IMR-90 (cell line): ENCODE data around the gene FHAD1. TPM values are rescaled to one million over a fixed set of nuclear protein-coding genes. Genes with fewer than 3 reads are reported as not detected.

Experiments used
- ATAC-seq: fragments of 200-7000 bp; cut with Tn5 transposase; 2 replicates; pipeline ENCODE4 v1.9.1; 2020; ENCODE audit warnings: low read depth, mild to moderate bottlenecking, moderate library complexity
- BruUV-seq: library from RNA; stranded (reverse); fragments of 400-500 nt; replicated peaks from 2 replicates; lab custom pipeline; 2021; lab: Mats Ljungman, UMichigan
- CTCF ChIA-PET: fragments of 300-600 bp; formaldehyde crosslinking; extraction: SDS; loops from one replicate; lab custom pipeline; 2021; ENCODE audit warnings: antibody characterized with exemption; lab: Yijun Ruan, JAX
- POLR2A ChIA-PET: fragments of 300-600 bp; sonication (Branson Sonifier 250); formaldehyde crosslinking; loops from one replicate; lab custom pipeline; 2022; ENCODE audit warnings: antibody characterized with exemption; ENCODE audit not compliant: unreplicated experiment; lab: Charles Lee
- DNase-seq: peaks from one replicate; pipeline ENCODE4 v3.0.0; 2013
- H2AFZ ChIP-seq: replicated peaks from 2 replicates; pipeline ENCODE3; 2013; ENCODE audit warnings: low read length, mild to moderate bottlenecking; ENCODE audit not compliant: poor library complexity
- H2AK5ac ChIP-seq: 2 replicates; pipeline ENCODE4 v1.6.1; 2013; ENCODE audit warnings: low read depth, low read length, inconsistent platforms
- H2AK9ac ChIP-seq: replicated peaks from 2 replicates; pipeline ENCODE3; 2013; ENCODE audit warnings: mild to moderate bottlenecking, low read depth, low read length, moderate library complexity; ENCODE audit not compliant: poor library complexity
- H2BK120ac ChIP-seq: 2 replicates; pipeline ENCODE4 v1.6.1; 2013; ENCODE audit warnings: low read depth, low read length, inconsistent platforms
- H2BK15ac ChIP-seq: 3 replicates; pipeline ENCODE4 v1.6.1; 2013; ENCODE audit warnings: low read depth, low read length, inconsistent platforms
- H2BK20ac ChIP-seq: 2 replicates; pipeline ENCODE4 v1.6.1; 2013; ENCODE audit warnings: low read depth, mild to moderate bottlenecking, inconsistent platforms, low read length, moderate library complexity
- H2BK5ac ChIP-seq: 2 replicates; pipeline ENCODE4 v1.6.1; 2013; ENCODE audit warnings: mild to moderate bottlenecking, low read depth, low read length, inconsistent platforms; ENCODE audit not compliant: poor library complexity, severe bottlenecking
- H3K14ac ChIP-seq: replicated peaks from 2 replicates; pipeline ENCODE4 v1.6.1; 2013; ENCODE audit warnings: low read depth, low read length, inconsistent platforms
- H3K18ac ChIP-seq: 2 replicates; pipeline ENCODE4 v1.6.1; 2013; ENCODE audit warnings: low read depth, low read length, control low read depth
- H3K23ac ChIP-seq: 2 replicates; pipeline ENCODE4 v1.6.1; 2013; ENCODE audit warnings: low read depth, low read length, inconsistent platforms
- H3K27ac ChIP-seq: 2 replicates; pipeline ENCODE4 v1.5.1; 2013; ENCODE audit warnings: mild to moderate bottlenecking, control low read depth, low read length; ENCODE audit not compliant: insufficient read depth
- H3K27me3 ChIP-seq: 2 replicates; pipeline ENCODE4 v1.6.1; 2013; ENCODE audit warnings: low read length; ENCODE audit not compliant: control insufficient read depth, insufficient read depth
- H3K36me3 ChIP-seq: 2 replicates; pipeline ENCODE4 v1.6.1; 2013; ENCODE audit warnings: low read length, mixed read lengths; ENCODE audit not compliant: control insufficient read depth, insufficient read depth
- H3K4ac ChIP-seq: 2 replicates; pipeline ENCODE4 v1.6.1; 2013; ENCODE audit warnings: low read depth, low read length, inconsistent platforms
- H3K4me1 ChIP-seq: 2 replicates; pipeline ENCODE4 v1.6.1; 2013; ENCODE audit warnings: low read length, mixed read lengths; ENCODE audit not compliant: control insufficient read depth, insufficient read depth
- H3K4me2 ChIP-seq: 2 replicates; pipeline ENCODE4 v1.6.1; 2013; ENCODE audit warnings: low read depth, mild to moderate bottlenecking, control low read depth, low read length, moderate library complexity
- H3K4me3 ChIP-seq: 2 replicates; pipeline ENCODE4 v1.5.1; 2013; ENCODE audit warnings: low read depth, mild to moderate bottlenecking, control low read depth, low read length, moderate library complexity; ENCODE audit not compliant: insufficient read depth
- H3K56ac ChIP-seq: 2 replicates; pipeline ENCODE4 v1.6.1; 2013; ENCODE audit warnings: low read length, inconsistent platforms; ENCODE audit not compliant: insufficient read depth; ENCODE audit errors: extremely low read depth
- H3K79me1 ChIP-seq, 2 experiments: 2 replicates each; pipeline ENCODE4 v1.6.1; 2013; ENCODE audit warnings: low read length in 2 of 2, inconsistent platforms in 1 of 2, low read depth in 1 of 2
- H3K9ac ChIP-seq: 2 replicates; pipeline ENCODE4 v1.6.1; 2013; ENCODE audit warnings: low read depth, low read length, control low read depth
- H3K9me1 ChIP-seq: 2 replicates; pipeline ENCODE4 v1.6.1; 2013; ENCODE audit warnings: low read length, inconsistent platforms; ENCODE audit not compliant: insufficient read depth
- H3K9me3 ChIP-seq: 2 replicates; pipeline ENCODE4 v1.6.1; 2013; ENCODE audit warnings: low read length; ENCODE audit not compliant: control insufficient read depth, insufficient read depth
- H4K20me1 ChIP-seq: 2 replicates; pipeline ENCODE4 v1.6.1; 2013; ENCODE audit warnings: low read length, inconsistent platforms; ENCODE audit not compliant: insufficient read depth
- H4K5ac ChIP-seq: 2 replicates; pipeline ENCODE4 v1.6.1; 2013; ENCODE audit warnings: mild to moderate bottlenecking, low read depth, low read length, control low read depth
- H4K8ac ChIP-seq, 2 experiments: 2 replicates each; pipeline ENCODE4 v1.6.1; 2013; ENCODE audit warnings: low read depth in 2 of 2, low read length in 2 of 2, control low read depth in 1 of 2, inconsistent platforms in 1 of 2
- H4K91ac ChIP-seq: 2 replicates; pipeline ENCODE4 v1.6.1; 2013; ENCODE audit warnings: low read depth, low read length, inconsistent platforms; ENCODE audit not compliant: insufficient read depth
- BHLHE40 ChIP-seq: fragments of 150-350 bp; IDR thresholded peaks from 2 replicates; pipeline ENCODE4 v1.6.1; 2016; ENCODE audit warnings: mild to moderate bottlenecking, low read depth, low read length
- CEBPB ChIP-seq: IDR thresholded peaks from 2 replicates; pipeline ENCODE4 v1.6.1; 2012; ENCODE audit warnings: low read depth, low read length, improper control_type of control experiment
- CHD1 ChIP-seq: IDR thresholded peaks from 2 replicates; pipeline ENCODE4 v1.6.1; 2012; ENCODE audit warnings: low read depth, low read length, improper control_type of control experiment
- CTCF ChIP-seq: conservative IDR thresholded peaks from 2 replicates; pipeline ENCODE4 v1.5.1; 2012; ENCODE audit warnings: mild to moderate bottlenecking, low read depth, low read length, improper control_type of control experiment
- ELK1 ChIP-seq: fragments of 150-350 bp; IDR thresholded peaks from 2 replicates; pipeline ENCODE4 v1.6.1; 2016; ENCODE audit warnings: low read depth, mild to moderate bottlenecking, low read length, moderate library complexity, borderline replicate concordance
- FOS ChIP-seq: fragments of 150-350 bp; IDR thresholded peaks from 2 replicates; pipeline ENCODE4 v1.6.1; 2016; ENCODE audit warnings: low read depth, low read length
- MAFK ChIP-seq: IDR thresholded peaks from 2 replicates; pipeline ENCODE4 v1.6.1; 2012; ENCODE audit warnings: low read depth, low read length, improper control_type of control experiment
- MAZ ChIP-seq: IDR thresholded peaks from 2 replicates; pipeline ENCODE4 v1.6.1; 2012; ENCODE audit warnings: low read depth, mild to moderate bottlenecking, low read length, improper control_type of control experiment, moderate library complexity, borderline replicate concordance
- MXI1 ChIP-seq: IDR thresholded peaks from 2 replicates; pipeline ENCODE4 v1.6.1; 2012; ENCODE audit warnings: low read depth, mild to moderate bottlenecking, low read length, moderate library complexity, borderline replicate concordance
- NFE2L2 ChIP-seq: fragments of 150-350 bp; IDR thresholded peaks from 2 replicates; pipeline ENCODE4 v1.6.1; 2016; ENCODE audit warnings: low read depth, mild to moderate bottlenecking, low read length
- POLR2A ChIP-seq: IDR thresholded peaks from 2 replicates; pipeline ENCODE4 v1.6.1; 2012; ENCODE audit warnings: mild to moderate bottlenecking, low read depth, low read length
- RCOR1 ChIP-seq: IDR thresholded peaks from 2 replicates; pipeline ENCODE4 v1.6.1; 2012; ENCODE audit warnings: mild to moderate bottlenecking, low read length, improper control_type of control experiment; ENCODE audit not compliant: insufficient replicate concordance
- RFX5 ChIP-seq: IDR thresholded peaks from 2 replicates; pipeline ENCODE4 v1.8.0; 2012; ENCODE audit warnings: low read depth, mild to moderate bottlenecking, low read length, moderate library complexity
- SMC3 ChIP-seq: fragments of 150-350 bp; IDR thresholded peaks from 2 replicates; pipeline ENCODE4 v1.6.1; 2016; ENCODE audit warnings: low read depth, mild to moderate bottlenecking, antibody characterized with exemption, low read length, moderate library complexity
- USF2 ChIP-seq: fragments of 150-350 bp; IDR thresholded peaks from 2 replicates; pipeline ENCODE4 v1.6.1; 2017; ENCODE audit warnings: mild to moderate bottlenecking, antibody characterized with exemption, low read length, low read depth
- WGBS, 2 experiments: methylation state at CpG; one replicate each; pipeline versions ENCODE4 v1.1.5 to v1.1.7; 2013; ENCODE audit warnings: missing lambda C conversion rate in 2 of 2; ENCODE audit not compliant: insufficient read length in 1 of 2; ENCODE audit errors: extremely low coverage in 2 of 2; 5-methylcytosine and 5-hydroxymethylcytosine counted together
- dilution Hi-C: fragments of 300-500 bp; cut with HindIII; formaldehyde crosslinking; loops from one replicate; pipeline ENCODE4 v1.14.3; 2018; ENCODE audit warnings: low sequenced_read_pairs; ENCODE audit not compliant: unreplicated experiment
- in situ Hi-C: fragments of 300-500 bp; cut with MboI; formaldehyde crosslinking; loops from 3 replicates; pipeline ENCODE4 v1.14.3; 2019; ENCODE audit warnings: low sequenced_read_pairs, inconsistent platforms, mixed read lengths
- intact Hi-C: fragments of 100-400 bp; cut with micrococcal nuclease; formaldehyde crosslinking; loops from 2 replicates; pipeline ENCODE4 v1.10.0; 2022
- polyA plus RNA-seq, 3 experiments: library from polyadenylated mRNA; depleted of rRNA; stranded (reverse); fragments of >200 nt; gene quantifications; 2 replicates each; pipeline ENCODE4 v1.2.3, GENCODE V29; 2012; ENCODE audit warnings: low replicate concordance in 1 of 3
- total RNA-seq: library from RNA; depleted of rRNA; stranded (reverse); fragments of >200 nt; gene quantifications from 2 replicates; pipeline ENCODE4 v1.2.3, GENCODE V29; 2012

The FHAD1 gene
- total and polyA plus RNA-seq, 2 of the 4 experiments (the other 2 are of a cell fraction), result not detected

- H2BK15ac ChIP-seq, result no peak overlapping the region
- dilution Hi-C loops, result no loop called here
- no peak overlapping the region for H3K56ac ChIP-seq
- no peak overlapping the region for H2AK5ac ChIP-seq
- H3K14ac ChIP-seq, result no peak overlapping the region
- H3K36me3 ChIP-seq, result no peaks in the 10 kb centered on the region
- H2AFZ ChIP-seq, result no peak overlapping the region
- H4K5ac ChIP-seq, result no peak overlapping the region
- DNase-seq, result no peak
- H2BK5ac ChIP-seq, result no peak overlapping the region
- ChIA-PET CTCF (interaction anchor here (0.9 to 1.1 kb wide), 2 partner anchors 19 to 148 kb away, joined by 3 to 8 read pairs; no protein-coding TSS in a partner anchor), POLR2A (no interaction called here)
- intact Hi-C loops, result no loop called here
- peaks cover 11% of the 10 kb centered on the region for H3K27me3 ChIP-seq
- H3K18ac ChIP-seq, result no peak overlapping the region
- H2BK20ac ChIP-seq, result no peak overlapping the region
- no peak overlapping the region for H2BK120ac ChIP-seq
- H3K4ac ChIP-seq, result no peak overlapping the region
- H4K91ac ChIP-seq, result no peak overlapping the region
- no TSS peak for BruUV-seq
- no peaks in the 10 kb centered on the region for H4K20me1 ChIP-seq
- H2AK9ac ChIP-seq, result no peak overlapping the region
- ATAC-seq, result no peak
- in situ Hi-C loops, result no loop called here
- H3K79me1 ChIP-seq, result no peaks in the 10 kb centered on the region
- no peak overlapping the region for H3K27ac ChIP-seq
- H3K9me1 ChIP-seq, result no peaks in the 10 kb centered on the region
- no peak overlapping the region for H4K8ac ChIP-seq
- H3K4me2 ChIP-seq, result no peak overlapping the region
- H3K9me3 ChIP-seq, result no peaks in the 10 kb centered on the region
- no peak overlapping the region for H3K4me3 ChIP-seq
- H3K23ac ChIP-seq, result no peak overlapping the region
- WGBS, 2 experiments, result 86% methylated on average over 5 of the region's 11 CpGs; no CpG with 5 or more reads in 1 of the 2 experiments
- peaks cover 2% of the 10 kb centered on the region; the same call in 1 of the 2 replicates for H3K4me1 ChIP-seq
- H3K9ac ChIP-seq, result no peak overlapping the region
- TF ChIP-seq RCOR1 (no peak), NFE2L2 (no peak), MXI1 (no peak), ELK1 (no peak), CTCF (no peak), BHLHE40 (no peak), CEBPB (no peak), USF2 (no peak), SMC3 (no peak), POLR2A (no peak), FOS (no peak), MAFK (no peak), CHD1 (no peak), RFX5 (no peak), MAZ (no peak)
These were observed 29.8 kb downstream of the FHAD1 start for GRCh38 chr1:15276691-15277446.
